ENCODE data around the gene ZSCAN29.
"Not testable (repeated sequence)": the region's sequence is repeated elsewhere in the genome, so short reads cannot be mapped to it uniquely, and the experiment has no call there.

The ZSCAN29 gene

DNA sequence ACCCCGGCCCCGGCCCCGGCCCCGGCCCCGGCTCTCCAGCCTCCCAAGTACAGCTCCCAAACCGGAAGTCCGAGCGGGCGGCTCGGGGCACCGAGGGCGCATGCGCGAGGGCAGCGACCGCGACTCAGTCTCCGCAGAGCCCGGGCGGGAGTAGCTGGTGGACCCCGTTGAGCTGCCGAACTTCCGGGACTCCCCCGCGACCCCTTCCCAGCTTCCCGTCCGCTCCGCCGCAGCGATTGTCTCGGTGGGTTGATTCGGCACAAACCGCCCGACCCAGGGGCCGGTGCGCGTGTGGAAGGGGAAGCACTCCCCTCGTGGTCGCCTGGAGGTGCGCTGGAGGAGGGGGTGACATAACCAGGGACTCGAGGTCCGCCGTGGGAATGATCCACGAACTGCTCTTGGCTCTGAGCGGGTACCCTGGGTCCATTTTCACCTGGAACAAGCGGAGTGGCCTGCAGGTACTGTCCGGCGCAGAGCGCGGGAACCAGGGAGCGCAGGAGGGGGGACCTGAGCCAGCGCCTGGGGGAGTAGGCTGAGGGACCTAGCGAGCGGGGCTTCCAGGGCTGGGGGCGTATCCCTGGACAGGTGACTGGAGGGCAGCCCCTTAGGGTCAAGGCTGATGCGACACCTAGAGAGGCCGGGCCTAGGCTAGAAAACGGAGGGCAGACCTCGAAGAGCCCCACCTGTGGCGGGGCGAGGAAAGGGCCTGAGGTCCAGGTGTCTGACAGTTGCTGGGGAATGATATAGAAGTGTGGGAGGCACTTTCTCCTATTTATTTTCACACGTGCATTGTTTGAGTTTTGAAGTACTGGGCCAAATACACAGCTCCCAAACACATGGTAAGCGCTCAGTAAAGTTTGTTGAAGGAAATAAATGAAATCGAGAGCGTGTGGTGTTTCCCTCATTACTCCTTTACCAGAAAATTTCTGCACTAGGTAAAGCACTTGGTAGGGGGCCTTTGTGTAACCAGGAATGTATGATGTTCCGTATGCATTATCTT is at the start of gene ZSCAN29, which contains the start of gene TUBGCP4:
ZSCAN29 (minus strand) TSS at position 69 of the 1,000 bp plus-strand sequence. CDS start 1,130 bp downstream, outside the sequence.
TUBGCP4 (plus strand) TSS at position 127 of the 1,000 bp plus-strand sequence; CDS start at position 381, 254 bp downstream.
- DNase-seq, result peak; percentile 85

DNA sequence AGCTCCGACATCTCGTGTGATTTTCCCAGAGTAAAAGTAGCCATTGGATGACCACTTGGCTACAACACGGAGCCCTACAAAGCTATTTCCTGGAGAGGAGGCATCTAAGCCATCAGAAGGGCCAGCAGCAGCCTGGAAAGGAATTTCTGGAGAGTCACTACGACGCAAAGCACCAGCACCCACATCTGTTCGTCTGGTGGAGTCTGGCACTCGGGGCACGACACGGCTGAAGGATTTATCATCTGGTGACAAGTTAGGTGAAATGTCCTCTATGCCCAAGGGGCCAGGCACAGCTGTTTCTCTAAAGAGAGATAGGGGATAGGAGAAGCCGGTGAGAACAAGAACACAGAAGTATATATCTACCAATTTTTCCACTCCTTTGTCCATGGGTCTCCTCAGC is 49.6 kb upstream of the ZSCAN29 start:
- DNase-seq, result no peak

DNA sequence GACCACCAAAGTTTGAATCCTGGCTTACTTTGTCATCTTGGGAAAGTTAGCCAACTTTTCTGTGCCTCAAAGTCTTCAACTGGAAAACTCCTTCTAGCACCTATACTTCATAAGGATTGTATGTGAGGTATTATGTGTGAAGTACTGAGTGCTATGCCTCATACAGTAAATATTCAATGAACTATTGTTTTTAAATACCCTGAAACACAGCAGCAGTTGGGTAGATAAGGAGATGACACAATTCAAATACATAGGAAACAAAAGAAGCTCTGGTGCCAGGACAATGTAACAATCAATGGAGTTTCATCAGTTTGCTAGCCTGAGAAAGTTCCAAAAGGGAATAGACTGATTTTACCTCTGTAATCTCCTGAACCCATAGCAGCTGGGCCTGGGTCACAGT is 43.4 kb upstream of the ZSCAN29 start:
- DNase-seq, result no peak

DNA sequence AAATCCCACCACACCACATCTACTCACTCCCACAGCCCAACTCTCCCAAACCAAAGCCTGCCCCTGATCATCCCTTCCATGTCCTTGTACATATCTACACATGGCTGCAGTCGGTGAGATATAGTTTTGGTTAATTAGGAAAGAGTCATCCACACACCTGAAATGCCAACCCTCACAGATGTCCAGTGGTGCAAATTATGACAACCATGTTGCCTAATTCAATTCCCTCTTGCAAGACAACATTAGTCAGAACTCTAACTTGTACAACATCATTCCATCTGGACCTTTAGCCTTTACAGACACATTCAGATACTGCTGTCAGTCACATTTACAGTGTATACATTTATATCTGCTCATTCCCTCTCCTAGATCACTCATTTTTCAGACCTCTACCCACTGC is 41.3 kb upstream of the ZSCAN29 start:
- DNase-seq, result no peak

DNA sequence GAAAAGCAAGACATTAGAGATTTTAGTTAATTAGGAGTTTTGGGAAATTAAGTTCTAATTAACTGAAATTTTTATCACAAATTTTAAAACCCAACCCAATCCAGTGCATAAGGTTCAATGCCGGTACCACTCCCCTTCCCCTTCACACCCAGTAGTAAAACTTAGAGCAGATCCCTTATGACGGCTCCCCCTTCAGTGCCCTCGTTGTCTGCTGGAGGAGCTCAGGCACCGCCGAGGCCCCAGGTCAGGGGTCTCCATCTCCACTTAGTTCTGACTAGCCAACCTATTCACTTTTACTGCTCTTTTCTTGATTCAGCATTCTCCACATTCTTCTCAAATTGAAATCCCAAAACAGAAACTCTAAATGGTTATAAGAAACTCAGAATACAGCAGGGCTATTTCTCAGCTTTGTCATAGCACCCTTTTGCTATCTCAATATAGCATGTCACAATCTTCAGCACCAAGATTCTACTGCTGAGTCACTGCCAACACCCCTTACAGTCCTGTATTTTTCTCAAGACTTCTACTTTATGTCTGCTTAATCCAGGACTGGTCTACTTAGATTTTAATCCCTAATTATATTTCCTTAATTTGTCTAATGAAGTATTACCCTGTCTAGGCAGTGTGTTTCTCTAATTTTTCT is 39.9 kb upstream of the ZSCAN29 start:
- no peak for DNase-seq

DNA sequence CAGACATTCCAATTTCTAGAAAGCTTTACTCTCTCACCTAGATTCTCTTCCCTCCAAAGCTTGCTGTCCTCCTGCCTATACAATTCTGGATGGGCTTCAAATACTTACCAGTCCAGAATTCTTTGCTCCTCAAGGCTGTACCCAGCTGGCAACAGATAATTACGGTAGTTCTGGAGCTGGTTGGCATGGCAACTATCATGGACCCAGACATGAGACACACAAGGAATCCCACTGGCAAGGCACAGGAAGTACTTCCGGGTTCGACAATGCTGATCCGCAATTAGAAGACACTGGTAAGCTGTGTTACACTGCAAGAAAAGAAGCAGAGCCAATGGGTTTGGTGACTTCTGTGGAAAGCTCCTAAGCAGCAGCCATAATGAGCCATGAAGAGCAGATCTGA is 37.9 kb upstream of the ZSCAN29 start:
- no peak for DNase-seq

DNA sequence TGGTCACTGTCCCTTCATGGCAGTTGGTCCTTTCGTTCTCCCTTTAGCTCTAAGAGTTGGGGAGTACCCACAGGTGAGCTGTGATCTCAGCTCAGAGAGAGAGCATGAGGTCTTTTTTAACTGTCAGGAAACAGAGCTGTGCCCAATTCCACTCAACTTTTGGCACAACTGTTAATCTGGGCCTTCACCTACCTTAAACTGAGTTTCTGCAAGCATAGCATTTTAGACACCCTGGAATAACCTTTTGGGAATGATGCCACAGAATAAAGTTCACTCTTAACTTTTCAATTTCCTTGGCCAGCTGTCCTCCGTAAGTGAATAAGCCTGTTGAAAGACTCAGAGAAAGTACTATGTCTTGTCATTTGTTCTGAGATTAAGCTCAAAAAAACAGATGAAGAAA is 36.0 kb upstream of the ZSCAN29 start:
- no peak for DNase-seq

DNA sequence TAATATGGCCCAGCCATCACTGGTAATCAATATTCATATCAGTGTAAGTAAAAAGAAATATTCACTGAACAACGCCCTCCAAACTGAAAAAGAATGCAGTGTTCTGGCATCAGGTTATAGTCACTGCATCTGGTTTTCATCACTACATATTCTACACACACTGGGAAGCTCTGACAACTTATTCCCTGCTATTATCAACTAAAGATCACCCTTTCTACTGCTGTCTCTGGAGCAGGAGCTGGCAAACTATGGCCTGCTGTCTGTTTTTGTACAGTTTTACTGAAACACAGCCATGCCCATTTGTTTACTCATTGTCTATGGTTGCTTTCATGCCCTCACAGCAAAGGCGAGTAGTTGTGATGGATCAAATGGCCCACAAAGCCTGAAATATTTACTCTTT is 35.3 kb upstream of the ZSCAN29 start:
- DNase-seq, result no peak

DNA sequence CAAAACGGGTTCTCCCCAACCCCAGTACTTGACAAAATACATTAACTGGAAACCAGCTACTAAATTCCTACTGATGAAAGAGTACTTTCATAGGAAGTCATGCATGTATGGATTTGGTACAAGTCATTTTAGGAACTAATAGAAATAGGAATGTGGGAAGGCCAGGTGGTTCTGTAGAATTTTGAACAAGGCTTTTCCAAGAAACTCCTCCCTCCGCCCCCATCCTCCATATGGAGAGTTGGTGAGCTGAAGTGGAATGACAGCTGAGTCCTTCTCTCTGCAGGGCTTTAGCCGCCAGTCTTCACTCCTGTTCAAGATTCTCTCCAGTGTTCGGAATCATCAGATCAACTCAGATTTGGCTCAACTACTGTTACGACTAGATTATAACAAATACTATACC is 33.3 kb upstream of the ZSCAN29 start:
- no peak for DNase-seq

DNA sequence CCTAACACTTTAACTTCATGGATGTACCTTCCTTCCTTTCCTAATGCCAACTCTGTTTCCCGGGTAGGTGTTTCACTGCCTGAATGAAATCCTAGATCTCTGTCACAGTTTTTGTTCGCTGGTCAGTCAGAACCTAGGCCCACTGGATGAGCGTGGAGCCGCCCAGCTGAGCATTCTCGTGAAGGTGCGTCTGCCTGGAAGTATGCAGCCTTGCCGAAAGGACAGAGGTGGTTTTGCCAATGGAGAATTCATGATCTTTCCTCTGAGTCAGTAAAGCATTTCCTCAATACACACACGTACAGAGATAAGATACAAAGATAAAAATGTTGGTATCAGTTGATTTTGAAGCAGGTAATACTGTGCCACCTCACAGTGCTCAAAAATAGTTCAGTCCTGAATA is 32.8 kb upstream of the ZSCAN29 start:
- DNase-seq, result no peak

DNA sequence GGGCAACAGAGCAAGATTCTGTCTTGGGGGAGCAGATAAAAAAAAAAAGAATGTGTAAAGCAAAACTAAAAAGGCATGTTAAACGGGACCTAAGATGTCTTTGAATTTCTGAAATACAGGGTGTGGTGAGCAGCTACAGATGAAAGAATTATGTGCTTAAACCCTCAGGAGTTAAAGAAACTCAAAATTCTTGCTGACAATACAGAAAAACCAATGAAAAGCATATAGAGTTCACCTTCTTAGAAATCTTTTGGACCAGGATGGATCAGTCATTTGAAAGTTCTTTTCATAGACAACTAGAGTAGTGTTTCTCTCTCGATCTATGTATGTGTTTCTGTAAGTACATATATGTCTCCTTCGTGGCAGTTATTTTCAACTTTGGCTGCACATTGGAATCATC is 31.4 kb upstream of the ZSCAN29 start:
- DNase-seq, result no peak

DNA sequence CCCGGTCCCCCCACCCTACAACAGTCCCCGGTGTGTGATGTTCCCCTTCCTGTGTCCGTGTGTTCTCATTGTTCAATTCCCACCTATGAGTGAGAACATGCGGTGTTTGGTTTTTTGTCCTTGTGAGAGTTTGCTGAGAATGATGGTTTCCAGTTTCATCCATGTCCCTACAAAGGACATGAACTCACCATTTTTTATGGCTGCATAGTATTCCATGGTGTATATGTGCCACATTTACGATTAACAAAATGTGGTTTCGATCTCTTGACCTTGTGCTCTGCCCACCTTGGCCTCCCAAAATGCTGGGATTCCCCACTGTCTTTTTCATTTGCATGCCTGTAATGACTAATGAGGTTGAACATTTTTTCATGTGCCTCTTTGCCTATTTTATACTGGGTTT is 22.7 kb upstream of the ZSCAN29 start:
- DNase-seq, result not testable (repeated sequence)

DNA sequence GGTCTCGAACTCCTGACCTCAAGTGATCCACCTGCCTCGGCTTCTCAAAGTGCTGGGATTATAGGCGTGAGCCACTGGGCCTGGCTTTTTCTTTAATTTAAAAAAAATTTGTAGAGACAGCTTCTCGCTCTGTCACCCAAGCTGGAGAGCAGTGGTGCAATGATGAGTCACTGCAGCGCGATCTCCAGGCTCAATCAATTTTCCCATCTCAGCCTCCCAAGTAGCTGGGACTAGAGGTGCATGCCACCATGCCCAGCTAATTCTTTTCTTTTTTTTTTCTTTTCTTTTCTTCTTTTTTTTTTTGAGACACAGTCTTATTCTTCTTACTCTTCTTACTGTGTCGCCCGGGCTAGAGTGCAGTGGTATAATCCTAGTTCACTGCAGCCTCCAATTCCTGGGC is 19.9 kb upstream of the ZSCAN29 start:
- DNase-seq, result no peak

DNA sequence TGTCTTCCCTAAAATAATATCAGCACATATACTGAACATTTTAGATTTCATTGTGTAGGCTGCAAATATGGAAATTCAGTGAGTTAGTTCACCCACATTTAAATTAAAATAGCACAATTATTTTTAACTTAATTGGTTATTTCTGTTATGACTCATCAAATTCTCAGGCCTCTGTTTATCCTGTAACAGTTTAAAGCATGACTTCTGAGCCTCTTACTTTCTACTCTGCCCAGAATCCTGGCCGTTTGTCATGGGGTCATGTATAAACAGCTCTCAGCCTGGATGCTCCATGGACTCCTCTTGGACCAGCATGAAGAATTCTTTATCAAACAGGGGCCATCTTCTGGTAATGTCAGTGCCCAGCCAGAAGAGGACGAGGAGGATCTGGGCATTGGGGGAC is 12.2 kb upstream of the ZSCAN29 start:
- DNase-seq, result no peak

DNA sequence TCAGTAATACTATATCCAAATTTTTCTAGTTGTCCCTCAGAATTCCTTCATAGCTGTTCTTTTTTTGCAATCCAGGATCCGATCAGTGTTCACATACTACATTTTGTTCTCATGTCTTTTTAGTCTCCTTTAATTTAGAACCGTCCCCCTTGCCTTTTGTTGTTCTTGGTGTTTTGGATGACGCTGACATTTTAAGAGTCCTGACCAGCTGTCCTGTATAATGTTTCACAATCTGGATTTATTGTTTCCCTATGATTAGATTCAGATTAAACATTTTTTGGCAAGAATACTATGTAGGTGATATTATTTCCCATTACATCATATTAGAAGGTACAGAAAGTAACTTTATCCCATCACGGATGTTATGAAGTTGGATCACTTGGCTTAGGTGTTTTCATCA is 11.5 kb upstream of the ZSCAN29 start:
- DNase-seq, result no peak

DNA sequence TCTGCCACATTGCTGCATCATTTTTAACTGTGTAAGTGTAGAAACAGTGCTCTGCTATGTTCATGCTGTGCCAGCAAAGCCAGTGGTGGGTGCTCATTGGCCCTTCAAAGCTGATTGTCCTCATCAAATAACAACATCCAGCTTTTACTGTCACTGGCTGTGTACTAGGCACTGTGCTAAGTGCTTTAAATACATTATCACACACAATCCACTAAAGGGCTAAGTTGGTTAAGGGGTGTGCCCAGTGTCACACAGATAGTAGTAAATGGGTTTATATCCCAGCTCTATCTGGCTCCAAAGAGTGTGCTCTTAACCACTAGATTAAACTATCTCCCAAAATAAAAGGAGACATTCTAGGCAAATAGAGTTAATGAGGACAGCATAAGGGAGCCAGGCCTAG is 7.8 kb upstream of the ZSCAN29 start:
- DNase-seq, result no peak

DNA sequence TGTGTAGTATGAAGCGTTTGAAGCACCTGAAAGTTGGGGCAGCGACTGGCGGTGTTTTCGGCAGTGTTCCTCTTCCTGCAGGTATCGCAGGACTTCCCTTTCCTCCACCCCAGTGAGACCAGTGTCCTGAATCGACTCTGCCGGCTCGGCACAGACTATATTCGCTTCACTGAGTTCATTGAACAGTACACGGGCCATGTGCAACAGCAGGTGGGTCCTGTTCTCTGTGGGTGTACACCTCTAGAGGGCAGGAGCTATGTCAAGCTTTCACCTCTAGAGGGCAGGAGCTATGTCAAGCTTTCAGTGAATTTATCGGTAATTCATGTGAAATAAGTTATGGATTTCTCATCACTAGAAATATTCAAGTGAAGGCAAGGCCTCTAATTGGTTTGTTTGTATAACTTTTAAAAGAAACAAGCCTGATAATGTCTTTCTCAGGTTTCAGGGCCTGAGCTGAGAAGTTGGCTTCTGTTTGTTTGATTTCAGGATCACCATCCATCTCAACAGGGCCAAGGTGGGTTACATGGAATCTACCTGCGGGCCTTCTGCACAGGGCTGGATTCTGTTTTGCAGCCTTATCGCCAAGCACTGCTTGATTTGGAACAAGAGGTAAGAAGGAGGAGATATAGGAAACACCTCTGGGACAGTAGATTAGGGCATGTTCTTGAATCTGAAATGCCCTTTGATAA is 5.3 kb upstream of the ZSCAN29 start:
- peak; percentile 7 for DNase-seq

DNA sequence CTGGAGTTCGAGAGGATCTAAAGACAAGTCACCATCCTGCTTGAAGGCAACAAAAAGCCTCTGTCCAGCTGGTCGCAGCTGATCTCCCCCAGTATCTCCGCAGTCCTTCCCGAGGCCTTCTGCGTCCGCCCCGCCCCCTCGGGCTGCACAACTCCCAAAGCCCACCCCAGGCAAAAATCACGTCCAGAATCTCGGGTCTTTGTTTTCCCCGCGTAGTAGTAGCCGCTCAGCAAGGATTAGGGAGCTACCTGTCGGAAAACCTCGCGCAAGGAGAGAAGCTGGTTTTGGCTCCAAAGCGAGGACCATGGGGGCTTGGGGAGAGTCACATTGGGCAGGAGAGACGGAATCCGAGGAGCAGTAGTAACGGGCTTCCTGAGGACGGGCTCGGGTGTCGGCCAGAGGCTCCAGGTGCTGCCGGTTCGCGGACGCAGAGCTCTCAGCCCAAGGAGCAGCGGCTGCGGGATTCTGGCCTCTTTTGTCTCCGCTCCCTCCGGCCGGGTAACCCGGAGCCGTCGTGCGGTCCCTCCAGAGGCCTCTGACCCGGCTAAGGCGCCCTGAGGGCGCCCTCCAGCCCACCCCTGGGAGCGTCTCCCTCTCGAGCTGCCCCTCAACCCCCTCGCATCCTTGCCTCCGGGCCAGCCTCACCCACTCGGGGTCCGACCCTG is 401 bp downstream of the ZSCAN29 start:
- no peak for DNase-seq

DNA sequence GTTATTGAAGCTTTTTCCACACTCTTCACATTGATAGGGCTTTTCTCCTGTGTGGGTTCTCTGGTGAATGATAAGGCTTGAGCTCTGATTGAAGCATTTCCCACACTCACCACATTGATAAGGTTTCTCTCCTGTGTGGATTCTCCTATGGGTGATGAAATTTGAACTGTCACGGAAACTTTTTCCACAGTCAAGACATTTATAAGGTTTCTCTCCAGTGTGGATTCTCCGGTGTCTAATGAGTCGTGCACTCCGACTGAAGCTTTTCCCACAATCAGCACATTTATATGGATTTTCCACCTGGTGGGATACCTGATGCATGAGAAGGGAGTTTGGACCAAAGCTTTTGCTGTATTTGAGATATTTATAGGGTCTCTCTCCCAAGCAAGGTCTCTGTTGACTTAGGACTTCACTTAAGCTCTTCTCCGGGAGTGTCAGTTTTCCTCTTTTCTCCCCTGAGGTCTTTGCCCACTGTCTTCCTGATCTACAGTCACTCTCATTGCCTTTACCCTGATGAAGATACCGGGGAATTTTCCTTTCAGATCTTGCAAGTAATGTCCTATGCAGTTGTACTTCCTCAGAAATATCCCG is 9.4 kb downstream of the ZSCAN29 start:
- no peak for DNase-seq

DNA sequence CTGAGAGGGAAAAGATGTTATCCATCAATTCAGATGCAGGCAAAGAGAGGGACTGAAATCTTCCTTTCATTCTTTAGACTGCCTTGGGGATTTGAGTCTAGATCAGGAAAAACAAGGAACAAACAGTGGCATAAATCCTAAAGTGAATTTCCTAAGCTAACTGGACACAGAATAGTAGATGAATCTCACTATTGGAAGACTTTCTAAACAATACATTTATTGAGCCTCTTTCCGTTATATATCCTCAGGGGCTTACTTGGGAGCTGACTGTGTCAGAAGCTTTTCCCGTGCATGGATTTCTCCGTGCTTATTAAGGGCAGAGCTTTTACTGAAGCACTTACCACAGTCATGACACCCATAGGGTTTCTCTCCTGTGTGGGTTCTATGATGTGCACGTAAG is 10.0 kb downstream of the ZSCAN29 start:
- no peak for DNase-seq

DNA sequence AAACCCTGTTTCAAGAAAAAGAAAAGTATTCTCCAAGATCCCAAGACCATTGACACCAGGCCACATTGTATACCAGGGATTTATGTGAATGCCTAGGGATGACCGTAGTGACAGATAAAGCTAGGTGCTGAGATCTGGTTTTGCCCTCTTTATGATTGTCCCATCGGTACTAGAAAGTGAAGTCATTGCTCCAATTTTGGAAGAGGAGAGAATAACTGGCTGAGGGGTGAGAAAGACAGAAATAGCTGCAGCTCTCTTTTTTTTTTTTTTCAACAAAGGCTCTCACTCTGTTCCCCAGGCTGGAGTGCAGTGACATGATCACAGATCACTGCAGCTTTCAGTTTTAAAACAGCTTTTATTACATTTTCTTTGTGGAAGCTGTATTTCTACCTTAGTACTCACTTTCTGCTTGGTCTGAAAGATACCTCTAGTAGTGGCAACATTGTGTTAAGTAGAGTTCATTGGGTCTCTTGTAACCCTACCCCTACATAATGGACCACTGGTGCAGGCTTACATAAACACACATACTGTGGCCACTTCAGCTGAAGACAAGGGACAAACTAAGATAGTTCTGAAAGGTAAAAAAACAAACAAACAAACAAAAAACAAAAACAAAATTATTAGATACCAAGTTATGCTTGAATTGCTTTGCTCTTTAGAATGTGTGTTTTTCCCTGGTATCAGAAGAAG is 18.0 kb downstream of the ZSCAN29 start:
- no peak for DNase-seq

DNA sequence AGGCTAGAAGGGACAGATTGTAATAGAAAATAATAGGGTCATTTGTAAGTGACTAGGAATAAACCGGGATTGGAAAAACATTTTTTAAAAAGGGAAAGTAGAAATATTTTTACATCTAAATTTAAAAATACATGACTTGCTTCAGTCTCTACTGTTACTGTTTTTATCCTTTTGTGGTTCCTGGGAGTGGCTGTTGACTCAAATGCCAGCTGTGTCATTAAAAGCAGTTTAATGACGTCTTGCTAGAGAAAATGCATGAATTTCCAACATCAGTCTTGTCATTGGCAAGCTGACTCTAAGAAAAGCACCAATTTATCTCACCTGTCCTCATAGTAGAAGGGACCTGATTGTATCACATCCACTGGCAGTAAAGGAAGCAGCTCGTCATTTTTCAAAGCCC is 23.7 kb downstream of the ZSCAN29 start:
- DNase-seq, result no peak

Measured in NCI-H2171 (cell line).